Parathyroid adenoma (tissue), 2 donors: ENCODE measurements around the gene PPP1R14B.
A peak's percentile ranks its signal among the peaks of the same experiment; 100 is the strongest.
"Not testable (repeated sequence)": the region's sequence is repeated elsewhere in the genome, so short reads cannot be mapped to it uniquely, and the experiment has no call there.

ENCODE experiments used
- H2AFZ ChIP-seq: fragments of 300-600 bp; sonication (generic); one replicate; pipeline ENCODE4 v1.7.0; 2017; ENCODE audit warnings: antibody characterized with exemption, mild to moderate bottlenecking
- H3K27ac ChIP-seq: fragments of 300-600 bp; sonication (generic); one replicate; pipeline ENCODE4 v1.7.0; 2017
- H3K27me3 ChIP-seq: fragments of 300-600 bp; sonication (generic); one replicate; pipeline ENCODE4 v1.7.0; 2017; ENCODE audit warnings: low read length; ENCODE audit not compliant: control insufficient read depth, insufficient read depth
- H3K36me3 ChIP-seq: fragments of 300-600 bp; sonication (generic); one replicate; pipeline ENCODE4 v1.7.0; 2017; ENCODE audit warnings: low read length; ENCODE audit not compliant: control insufficient read depth, insufficient read depth
- H3K4me1 ChIP-seq: fragments of 300-600 bp; sonication (generic); one replicate; pipeline ENCODE4 v1.7.0; 2017; ENCODE audit warnings: control low read depth
- H3K4me2 ChIP-seq: fragments of 300-600 bp; sonication (generic); one replicate; pipeline ENCODE4 v1.7.0; 2017; ENCODE audit warnings: low read length
- H3K4me3 ChIP-seq: fragments of 300-600 bp; sonication (generic); one replicate; pipeline ENCODE4 v1.7.0; 2017; ENCODE audit warnings: low read depth, low read length
- H3K79me2 ChIP-seq: fragments of 300-600 bp; sonication (generic); one replicate; pipeline ENCODE4 v1.7.0; 2017; ENCODE audit warnings: control low read depth
- H3K9ac ChIP-seq: fragments of 300-600 bp; sonication (generic); one replicate; pipeline ENCODE4 v1.7.0; 2017; ENCODE audit warnings: mild to moderate bottlenecking
- H3K9me3 ChIP-seq: fragments of 300-600 bp; sonication (generic); one replicate; pipeline ENCODE4 v1.7.0; 2017; ENCODE audit warnings: low read length; ENCODE audit not compliant: control insufficient read depth
- CTCF ChIP-seq: fragments of 300-600 bp; sonication (generic); IDR thresholded peaks from one replicate; pipeline ENCODE4 v1.7.0; 2017; ENCODE audit warnings: antibody characterized with exemption, mild to moderate bottlenecking
- donor health status: primary hyperparathyroidism.

Gene PPP1R14B

DNA sequence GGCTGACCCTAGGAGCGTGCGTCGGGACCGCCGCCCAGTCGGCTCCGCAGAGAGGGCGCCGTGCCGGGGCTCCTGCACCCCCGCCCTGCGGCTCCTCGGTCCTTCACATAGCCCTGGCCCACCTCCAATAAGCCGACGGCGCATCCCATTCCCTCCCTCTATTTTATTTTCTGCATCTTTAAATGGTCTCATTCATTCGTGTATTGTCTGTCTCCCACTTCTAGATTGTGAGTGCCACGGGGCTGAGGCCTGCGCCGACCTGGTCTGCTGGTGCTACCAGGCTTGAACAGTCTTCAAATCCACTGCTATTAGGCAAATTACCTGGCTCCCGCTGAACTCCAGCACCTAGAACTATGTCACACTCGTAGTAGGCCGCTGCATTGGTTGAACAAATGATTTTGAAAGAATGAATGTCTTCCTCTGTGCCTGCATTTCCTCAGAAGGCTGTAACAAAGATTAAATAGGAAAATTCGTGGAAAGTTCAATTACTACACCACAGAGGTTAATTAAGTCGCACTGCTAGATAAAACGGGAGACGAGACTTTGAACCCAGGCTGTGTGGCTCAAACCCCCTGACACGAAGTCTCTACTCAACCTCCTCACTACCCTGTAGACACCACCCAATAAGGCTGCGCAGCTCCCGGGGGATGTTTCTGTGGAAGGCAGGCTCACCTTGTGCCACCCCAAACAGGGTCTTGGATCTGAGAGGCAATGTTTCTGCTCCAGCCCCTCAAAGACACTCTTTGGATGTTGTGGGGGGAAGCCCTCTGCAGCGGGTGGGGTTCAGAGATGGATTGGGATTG lies 1.2 kb upstream of the PPP1R14B start:
- Histone ChIP-seq H2AFZ (peak overlapping the region; percentile 73), H3K27ac (no peak overlapping the region)

GRCh38 chr11:64246621-64246870 lies 197 bp downstream of the PPP1R14B start:
- not testable (repeated sequence) for H3K36me3 ChIP-seq, H3K4me2 ChIP-seq, H3K9ac ChIP-seq, H3K27me3 ChIP-seq, H3K4me1 ChIP-seq, H2AFZ ChIP-seq, H3K27ac ChIP-seq, H3K4me3 ChIP-seq, H3K9me3 ChIP-seq, H3K79me2 ChIP-seq

More for the DNA sequence above, 1.2 kb upstream of the PPP1R14B start:
- no peak for TF ChIP-seq CTCF
- Histone ChIP-seq H3K79me2 (no peaks in the 10 kb centered on the region), H3K27me3 (no peaks in the 10 kb centered on the region), H3K4me3 (peak overlapping the region; percentile 85), H3K4me2 (peak overlapping the region; percentile 99), H3K36me3 (no peaks in the 10 kb centered on the region), H3K9me3 (no peaks in the 10 kb centered on the region), H3K4me1 (no peaks in the 10 kb centered on the region), H3K9ac (no peak overlapping the region)

GRCh38 chr11:64245797-64246620 lies 734 bp downstream of the PPP1R14B start:
- peaks cover 2% of the 10 kb centered on the region for H3K4me1 ChIP-seq
- H3K79me2 ChIP-seq = no peaks in the 10 kb centered on the region

GRCh38 chr11:64245401-64245796 lies 1.3 kb downstream of the PPP1R14B start:
- H2AFZ ChIP-seq = no peak overlapping the region
- H3K4me2 ChIP-seq = peak overlapping the region; percentile 75
- H3K36me3 ChIP-seq = no peaks in the 10 kb centered on the region
- H3K9me3 ChIP-seq = no peaks in the 10 kb centered on the region
- no peaks in the 10 kb centered on the region for H3K79me2 ChIP-seq
- no peak for TF ChIP-seq CTCF
- H3K4me3 ChIP-seq = peak overlapping the region; percentile 58
- H3K4me1 ChIP-seq = peaks cover 4% of the 10 kb centered on the region
- H3K9ac ChIP-seq = no peak overlapping the region
- H3K27me3 ChIP-seq = no peaks in the 10 kb centered on the region
- peak overlapping the region; percentile 36 for H3K27ac ChIP-seq

More at GRCh38 chr11:64245797-64246620, 734 bp downstream of the PPP1R14B start:
- no peaks in the 10 kb centered on the region for H3K9me3 ChIP-seq
- peak overlapping the region; percentile 36 for H3K27ac ChIP-seq
- no peaks in the 10 kb centered on the region for H3K27me3 ChIP-seq
- no peak for TF ChIP-seq CTCF
- H2AFZ ChIP-seq = peak overlapping the region; percentile 46
- peak overlapping the region; percentile 75 for H3K4me2 ChIP-seq
- H3K36me3 ChIP-seq = no peaks in the 10 kb centered on the region
- H3K9ac ChIP-seq = no peak overlapping the region
- peak overlapping the region; percentile 58 for H3K4me3 ChIP-seq

- no peak for TF ChIP-seq CTCF
- no peaks in the 10 kb centered on the region for H3K36me3 ChIP-seq
- no peak overlapping the region for H3K4me3 ChIP-seq
- H3K4me1 ChIP-seq = peaks cover 8% of the 10 kb centered on the region
- no peak overlapping the region for H3K9ac ChIP-seq
- H3K27me3 ChIP-seq = no peaks in the 10 kb centered on the region
- no peaks in the 10 kb centered on the region for H3K79me2 ChIP-seq
- peak overlapping the region; percentile 75 for H3K4me2 ChIP-seq
- no peaks in the 10 kb centered on the region for H3K9me3 ChIP-seq
- no peak overlapping the region for H2AFZ ChIP-seq
- H3K27ac ChIP-seq = no peak overlapping the region
Measured at GRCh38 chr11:64244966-64245365, 1.8 kb downstream of the PPP1R14B start.
